HepG2 (cell line): Measurements from ENCODE around the gene CFAP100. TPM values are rescaled to one million over a fixed set of nuclear protein-coding genes. Genes with fewer than 3 reads are reported as not detected.

Experiments
- ATF1 ChIP-seq: IDR thresholded peaks from 2 replicates; pipeline ENCODE4 v1.6.1; 2016; ENCODE audit warnings: mild to moderate bottlenecking, control low read depth
- DMAP1 ChIP-seq: IDR thresholded peaks from 2 replicates; pipeline ENCODE4 v1.6.1; 2016
- ETV6 ChIP-seq: sonication (generic); formaldehyde crosslinking; conservative IDR thresholded peaks from 2 replicates; pipeline ENCODE4 v1.4.0; 2020; ENCODE audit warnings: missing genetic modification reagents
- KAT2B ChIP-seq: fragments of 150-350 bp; IDR thresholded peaks from 2 replicates; pipeline ENCODE4 v1.6.1; 2014; ENCODE audit warnings: low read depth, low read length, borderline replicate concordance
- MLLT10 ChIP-seq: sonication (generic); formaldehyde crosslinking; IDR thresholded peaks from 2 replicates; pipeline ENCODE4 v1.4.0; 2020; ENCODE audit warnings: missing genetic modification reagents
- PCBP1 ChIP-seq: fragments of 200-400 bp; formaldehyde crosslinking; IDR thresholded peaks from 2 replicates; pipeline ENCODE4 v1.6.1; 2017; ENCODE audit warnings: mild to moderate bottlenecking, low read depth, low read length, borderline replicate concordance
- PHF5A ChIP-seq: IDR thresholded peaks from one replicate; pipeline ENCODE4 v1.6.1; 2018; ENCODE audit warnings: low read depth, missing genetic modification reagents; ENCODE audit not compliant: unreplicated experiment
- PPARG ChIP-seq: conservative IDR thresholded peaks from 2 replicates; pipeline ENCODE4 v1.6.1; 2016; ENCODE audit warnings: missing biosample characterization, missing genetic modification reagents
- RCOR2 ChIP-seq: IDR thresholded peaks from 2 replicates; pipeline ENCODE4 v1.6.1; 2016; ENCODE audit warnings: missing biosample characterization, missing genetic modification reagents
- RFXANK ChIP-seq: IDR thresholded peaks from 2 replicates; pipeline ENCODE4 v1.6.1; 2016
- SNAI1 ChIP-seq: sonication (generic); formaldehyde crosslinking; IDR thresholded peaks from 2 replicates; pipeline ENCODE4 v1.5.0; 2020; ENCODE audit warnings: mild to moderate bottlenecking, missing genetic modification reagents, borderline replicate concordance
- SRF ChIP-seq: IDR thresholded peaks from 2 replicates; pipeline ENCODE4 v1.6.1; 2011; ENCODE audit warnings: mild to moderate bottlenecking, low read depth, low read length, moderate library complexity
- ZFP1 ChIP-seq: IDR thresholded peaks from 2 replicates; pipeline ENCODE4 v1.6.1; 2016
- ZNF451 ChIP-seq: sonication (generic); formaldehyde crosslinking; IDR thresholded peaks from 2 replicates; pipeline ENCODE4 v1.5.0; 2020; ENCODE audit warnings: mild to moderate bottlenecking, missing genetic modification reagents
- ZNF552 ChIP-seq: sonication (generic); formaldehyde crosslinking; IDR thresholded peaks from 2 replicates; pipeline ENCODE4 v1.9.0; 2022; ENCODE audit warnings: missing genetic modification reagents, mild to moderate bottlenecking, borderline replicate concordance
- ZNF563 ChIP-seq: sonication (generic); formaldehyde crosslinking; IDR thresholded peaks from 2 replicates; pipeline ENCODE4 v1.8.0; 2022; ENCODE audit warnings: mild to moderate bottlenecking, moderate library complexity, missing genetic modification reagents
- ZNF674 ChIP-seq: sonication (generic); formaldehyde crosslinking; IDR thresholded peaks from 2 replicates; pipeline ENCODE4 v1.5.0; 2020; ENCODE audit warnings: low read depth, mild to moderate bottlenecking, missing genetic modification reagents
- ZNF713 ChIP-seq: sonication (generic); formaldehyde crosslinking; IDR thresholded peaks from 2 replicates; pipeline ENCODE4 v1.4.0; 2020; ENCODE audit warnings: mild to moderate bottlenecking, missing genetic modification reagents
- ZNF839 ChIP-seq: sonication (generic); formaldehyde crosslinking; IDR thresholded peaks from 2 replicates; pipeline ENCODE4 v1.4.0; 2020; ENCODE audit warnings: missing genetic modification reagents, mild to moderate bottlenecking, borderline replicate concordance
- ZSCAN20 ChIP-seq: sonication (generic); formaldehyde crosslinking; IDR thresholded peaks from 2 replicates; pipeline ENCODE4 v1.4.0; 2020; ENCODE audit warnings: missing genetic modification reagents, mild to moderate bottlenecking, borderline replicate concordance
- polyA plus RNA-seq, 8 experiments: library from polyadenylated mRNA; depleted of rRNA in 3 of 8; stranded (reverse) in 7 of 8; unstranded in 1 of 8; fragments of >200 nt; fragmentation: Illumina TruSeq in 4 of 8; extraction: Trizol in 4 of 8; gene quantifications; 2 replicates each; pipeline versions ENCODE4 v1.2.1 to v1.2.3, GENCODE V29; 2011 to 2016; ENCODE audit warnings: low read depth in 4 of 8, missing spikeins in 1 of 8, mixed read lengths in 1 of 8; ENCODE audit not compliant: insufficient read depth in 1 of 8
- total RNA-seq, 5 experiments: library from RNA; depleted of rRNA; stranded (reverse); fragments of >200 nt; fragmentation: Illumina TruSeq; extraction: Trizol; gene quantifications; 2 replicates each; pipeline ENCODE4 v1.2.3, GENCODE V29; 2016; ENCODE audit warnings: low read depth in 1 of 5
- TF ChIP-seq, protein P1 (sequence below): sonication (generic); formaldehyde crosslinking; IDR thresholded peaks from 2 replicates; pipeline ENCODE4 v1.8.1; 2023; ENCODE audit warnings: missing genetic modification reagents, mild to moderate bottlenecking, borderline replicate concordance
- TF ChIP-seq, protein P2 (sequence below): sonication (generic); formaldehyde crosslinking; IDR thresholded peaks from 2 replicates; pipeline ENCODE4 v1.8.0; 2022; ENCODE audit warnings: missing genetic modification reagents, low read depth, mild to moderate bottlenecking, borderline replicate concordance
- TF ChIP-seq, protein P3 (sequence below): sonication (generic); formaldehyde crosslinking; IDR thresholded peaks from 2 replicates; pipeline ENCODE4 v1.8.0; 2022; ENCODE audit warnings: mild to moderate bottlenecking, missing genetic modification reagents; ENCODE audit not compliant: insufficient replicate concordance
- TF ChIP-seq, protein P4 (sequence below): sonication (generic); formaldehyde crosslinking; conservative IDR thresholded peaks from 2 replicates; pipeline ENCODE4 v1.5.0; 2020; ENCODE audit warnings: missing genetic modification reagents
- TF ChIP-seq, protein P5 (sequence below): sonication (generic); formaldehyde crosslinking; IDR thresholded peaks from 2 replicates; pipeline ENCODE4 v1.4.0; 2020; ENCODE audit warnings: missing genetic modification reagents
- TF ChIP-seq, protein P6 (sequence below): sonication (generic); formaldehyde crosslinking; conservative IDR thresholded peaks from 2 replicates; pipeline ENCODE4 v1.8.0; 2022; ENCODE audit warnings: low read depth, missing genetic modification reagents

CFAP100 gene
- total and polyA plus RNA-seq, 2 of the 13 experiments (the other 11 are each of a cell fraction or from before 2014, with no cell fraction given): 0.32 TPM; not detected in 1

DNA sequence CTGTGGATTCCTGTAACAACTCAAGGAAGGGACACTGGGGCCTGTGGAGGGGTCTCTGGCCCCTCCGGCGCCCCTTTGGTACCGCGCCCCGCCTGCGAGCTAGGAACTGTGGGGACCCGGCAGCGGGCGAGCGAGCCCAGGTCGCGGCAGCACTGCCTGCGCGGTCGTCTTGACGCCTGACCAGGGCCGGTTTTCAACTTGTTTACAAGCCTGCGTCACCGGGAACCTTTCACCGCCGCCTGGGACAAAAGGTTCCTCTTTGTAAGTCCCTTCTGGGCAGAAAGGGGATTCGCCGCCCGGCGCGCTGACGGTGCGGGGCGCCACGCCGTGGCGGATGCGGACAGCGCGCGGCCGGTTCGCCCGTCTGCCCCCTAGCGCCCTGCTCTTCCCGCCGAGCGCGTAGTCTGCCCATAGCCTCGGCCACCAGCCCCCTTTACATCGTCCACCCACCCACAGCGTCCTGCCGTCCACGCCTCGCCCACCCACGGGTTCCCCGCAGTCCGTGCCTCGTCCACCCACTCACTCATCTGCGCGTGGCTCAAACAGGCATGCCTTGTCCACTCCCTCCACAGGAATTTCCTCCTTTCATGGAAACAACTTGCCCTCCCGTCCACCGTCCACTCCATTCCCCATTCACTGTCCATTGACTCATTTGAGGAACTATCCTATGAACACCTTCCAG is 5.5 kb upstream of the CFAP100 start (continued):
- TF ChIP-seq, protein P1, sequence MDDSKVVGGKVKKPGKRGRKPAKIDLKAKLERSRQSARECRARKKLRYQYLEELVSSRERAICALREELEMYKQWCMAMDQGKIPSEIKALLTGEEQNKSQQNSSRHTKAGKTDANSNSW: 0 out of 2 replicates have a peak, but pooled peaks have one; percentile 79
- TF ChIP-seq, protein P2, sequence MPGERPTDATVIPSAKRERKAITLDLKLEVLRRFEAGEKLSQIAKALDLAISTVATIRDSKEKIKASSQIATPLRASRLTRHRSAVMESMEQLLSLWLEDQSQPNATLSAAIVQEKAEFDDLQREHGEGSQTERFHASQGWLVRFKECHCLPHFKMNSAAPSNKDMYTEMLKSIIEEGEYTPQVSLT (CRISPR knock-in tag): no peak; the same call in 1 of the 2 replicates
- no peak for TF ChIP-seq RFXANK
- TF ChIP-seq ZNF839 (CRISPR knock-in tag): peak; percentile 72; the same call in 1 of the 2 replicates
- TF ChIP-seq, protein P3, sequence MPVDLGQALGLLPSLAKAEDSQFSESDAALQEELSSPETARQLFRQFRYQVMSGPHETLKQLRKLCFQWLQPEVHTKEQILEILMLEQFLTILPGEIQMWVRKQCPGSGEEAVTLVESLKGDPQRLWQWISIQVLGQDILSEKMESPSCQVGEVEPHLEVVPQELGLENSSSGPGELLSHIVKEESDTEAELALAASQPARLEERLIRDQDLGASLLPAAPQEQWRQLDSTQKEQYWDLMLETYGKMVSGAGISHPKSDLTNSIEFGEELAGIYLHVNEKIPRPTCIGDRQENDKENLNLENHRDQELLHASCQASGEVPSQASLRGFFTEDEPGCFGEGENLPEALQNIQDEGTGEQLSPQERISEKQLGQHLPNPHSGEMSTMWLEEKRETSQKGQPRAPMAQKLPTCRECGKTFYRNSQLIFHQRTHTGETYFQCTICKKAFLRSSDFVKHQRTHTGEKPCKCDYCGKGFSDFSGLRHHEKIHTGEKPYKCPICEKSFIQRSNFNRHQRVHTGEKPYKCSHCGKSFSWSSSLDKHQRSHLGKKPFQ (CRISPR knock-in tag): no peak
- no peak for TF ChIP-seq PCBP1
- TF ChIP-seq, protein P4, sequence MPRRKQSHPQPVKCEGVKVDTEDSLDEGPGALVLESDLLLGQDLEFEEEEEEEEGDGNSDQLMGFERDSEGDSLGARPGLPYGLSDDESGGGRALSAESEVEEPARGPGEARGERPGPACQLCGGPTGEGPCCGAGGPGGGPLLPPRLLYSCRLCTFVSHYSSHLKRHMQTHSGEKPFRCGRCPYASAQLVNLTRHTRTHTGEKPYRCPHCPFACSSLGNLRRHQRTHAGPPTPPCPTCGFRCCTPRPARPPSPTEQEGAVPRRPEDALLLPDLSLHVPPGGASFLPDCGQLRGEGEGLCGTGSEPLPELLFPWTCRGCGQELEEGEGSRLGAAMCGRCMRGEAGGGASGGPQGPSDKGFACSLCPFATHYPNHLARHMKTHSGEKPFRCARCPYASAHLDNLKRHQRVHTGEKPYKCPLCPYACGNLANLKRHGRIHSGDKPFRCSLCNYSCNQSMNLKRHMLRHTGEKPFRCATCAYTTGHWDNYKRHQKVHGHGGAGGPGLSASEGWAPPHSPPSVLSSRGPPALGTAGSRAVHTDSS: peak; percentile 72; the same call in 1 of the 2 replicates
- TF ChIP-seq ETV6 (CRISPR knock-in tag): 0 out of 2 replicates have a peak, but pooled peaks have one; percentile 27
- TF ChIP-seq SNAI1 (CRISPR knock-in tag): no peak
- 0 out of 2 replicates have a peak, but pooled peaks have one; percentile 46 for TF ChIP-seq ZSCAN20 (CRISPR knock-in tag)
- TF ChIP-seq SRF: no peak
- no peak for TF ChIP-seq MLLT10 (CRISPR knock-in tag)
- TF ChIP-seq ATF1 (CRISPR knock-in tag): no peak
- TF ChIP-seq ZNF451 (CRISPR knock-in tag): peak; percentile 59; the same call in 1 of the 2 replicates
- no peak for TF ChIP-seq ZNF552 (CRISPR knock-in tag)
- peak; percentile 32; the same call in 1 of the 2 replicates for TF ChIP-seq ZNF563
- TF ChIP-seq, protein P5, sequence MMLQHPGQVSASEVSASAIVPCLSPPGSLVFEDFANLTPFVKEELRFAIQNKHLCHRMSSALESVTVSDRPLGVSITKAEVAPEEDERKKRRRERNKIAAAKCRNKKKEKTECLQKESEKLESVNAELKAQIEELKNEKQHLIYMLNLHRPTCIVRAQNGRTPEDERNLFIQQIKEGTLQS (CRISPR knock-in tag): 0 out of 2 replicates have a peak, but pooled peaks have one; percentile 30
- TF ChIP-seq KAT2B: no peak
- TF ChIP-seq ZNF674: no peak
- TF ChIP-seq DMAP1: 0 out of 2 replicates have a peak, but pooled peaks have one; percentile 30
- no peak for TF ChIP-seq PHF5A
- TF ChIP-seq PPARG (CRISPR knock-in tag): peak; percentile 86
- no peak for TF ChIP-seq ZFP1 (CRISPR knock-in tag)
- TF ChIP-seq, protein P6, sequence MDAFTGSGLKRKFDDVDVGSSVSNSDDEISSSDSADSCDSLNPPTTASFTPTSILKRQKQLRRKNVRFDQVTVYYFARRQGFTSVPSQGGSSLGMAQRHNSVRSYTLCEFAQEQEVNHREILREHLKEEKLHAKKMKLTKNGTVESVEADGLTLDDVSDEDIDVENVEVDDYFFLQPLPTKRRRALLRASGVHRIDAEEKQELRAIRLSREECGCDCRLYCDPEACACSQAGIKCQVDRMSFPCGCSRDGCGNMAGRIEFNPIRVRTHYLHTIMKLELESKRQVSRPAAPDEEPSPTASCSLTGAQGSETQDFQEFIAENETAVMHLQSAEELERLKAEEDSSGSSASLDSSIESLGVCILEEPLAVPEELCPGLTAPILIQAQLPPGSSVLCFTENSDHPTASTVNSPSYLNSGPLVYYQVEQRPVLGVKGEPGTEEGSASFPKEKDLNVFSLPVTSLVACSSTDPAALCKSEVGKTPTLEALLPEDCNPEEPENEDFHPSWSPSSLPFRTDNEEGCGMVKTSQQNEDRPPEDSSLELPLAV: no peak
- TF ChIP-seq ZNF713: peak; percentile 58; the same call in 1 of the 2 replicates
- TF ChIP-seq RCOR2: no peak
